G401 (cell line): ENCODE measurements around the gene MYOM3. TPM values are rescaled to one million over a fixed set of nuclear protein-coding genes. Genes with fewer than 3 reads are reported as not detected.
"Not testable (repeated sequence)": the region's sequence is repeated elsewhere in the genome, so short reads cannot be mapped to it uniquely, and the experiment has no call there.

Experiments used
- DNase-seq: peaks from one replicate; pipeline ENCODE4 v3.0.0-alpha.2; 2015; ENCODE audit warnings: low spot score
- in situ Hi-C: cut with HindIII; loops from 2 replicates; pipeline ENCODE4 v1.10.0; 2016; ENCODE audit warnings: low sequenced_read_pairs, mixed read lengths
- total RNA-seq: library from RNA; depleted of rRNA; stranded (reverse); fragments of >200 nt; shearing (Covaris generic); gene quantifications from 2 replicates; pipeline ENCODE4 v1.2.3, GENCODE V29; 2014

Gene MYOM3
- total RNA-seq, 1 experiment from 2014 or later = 0.54 TPM

DNA sequence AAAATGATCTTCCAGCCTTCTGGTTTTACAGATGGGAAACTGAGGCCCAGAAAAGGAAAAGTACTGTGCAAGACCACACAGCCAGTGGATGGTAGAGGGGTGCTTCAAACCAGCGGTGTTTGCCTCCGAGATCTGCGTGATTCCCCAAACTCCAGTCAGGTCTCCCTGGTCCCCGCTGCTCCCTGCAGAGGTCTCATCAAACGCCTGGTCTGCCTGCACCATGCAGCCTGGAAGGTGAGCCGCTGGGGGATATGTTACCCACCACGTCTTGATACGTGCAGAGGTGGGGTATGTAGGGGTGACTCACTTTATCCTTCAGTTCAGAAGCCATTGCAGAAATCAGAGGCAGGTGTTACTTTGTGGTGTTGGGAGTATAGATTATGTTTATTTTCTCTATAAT, 56.3 kb downstream of the MYOM3 start:
- in situ Hi-C loops = no loop called here
- no peak for DNase-seq

DNA sequence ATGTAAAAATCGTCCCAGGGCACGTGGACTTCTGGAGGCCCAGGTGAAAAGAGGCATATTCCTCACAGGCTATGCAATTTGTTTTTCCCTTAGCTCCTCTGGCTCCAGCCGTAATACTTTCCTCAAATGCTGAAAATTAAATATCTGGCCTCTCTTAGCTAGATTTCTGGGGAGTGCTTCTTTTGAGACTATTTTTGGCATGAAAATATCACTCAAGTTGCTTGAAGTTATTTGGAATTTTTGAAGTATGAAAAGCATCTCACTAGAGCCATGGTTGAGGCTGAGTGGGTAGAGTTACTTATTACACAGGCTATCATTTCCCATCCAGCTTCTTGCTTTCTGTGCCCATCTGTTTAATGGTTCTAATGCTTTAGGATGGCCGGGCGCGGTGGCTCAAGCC, 59.7 kb downstream of the MYOM3 start:
- in situ Hi-C loops = no loop called here
- DNase-seq = no peak

- no peak for DNase-seq
- in situ Hi-C loops = no loop called here
Observed at GRCh38 chr1:24051206-24051945, 60.6 kb downstream of the MYOM3 start.

- no peak for DNase-seq
- in situ Hi-C loops = no loop called here
Observed at GRCh38 chr1:24049733-24050132, 62.2 kb downstream of the MYOM3 start.

DNA sequence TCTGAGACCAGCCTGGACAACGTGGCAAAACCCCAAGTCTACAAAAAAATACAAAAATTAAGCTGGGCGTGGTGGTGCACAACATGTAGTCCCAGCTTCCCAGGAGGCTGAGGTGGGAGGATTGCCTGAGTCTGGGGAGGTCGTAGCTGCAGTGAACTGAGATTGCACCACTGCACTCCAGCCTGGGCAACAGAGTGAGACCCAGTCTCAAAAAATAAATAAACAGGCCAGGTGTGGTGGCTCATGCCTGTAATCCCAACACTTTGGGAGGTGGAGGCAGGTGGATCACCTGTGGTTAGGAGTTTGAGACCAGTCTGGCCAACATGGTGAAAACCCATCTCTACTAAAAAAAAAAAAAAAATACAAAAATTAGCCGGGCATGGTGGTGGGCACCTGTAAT, 63.0 kb downstream of the MYOM3 start:
- in situ Hi-C loops, DNase-seq: not testable (repeated sequence)

DNA sequence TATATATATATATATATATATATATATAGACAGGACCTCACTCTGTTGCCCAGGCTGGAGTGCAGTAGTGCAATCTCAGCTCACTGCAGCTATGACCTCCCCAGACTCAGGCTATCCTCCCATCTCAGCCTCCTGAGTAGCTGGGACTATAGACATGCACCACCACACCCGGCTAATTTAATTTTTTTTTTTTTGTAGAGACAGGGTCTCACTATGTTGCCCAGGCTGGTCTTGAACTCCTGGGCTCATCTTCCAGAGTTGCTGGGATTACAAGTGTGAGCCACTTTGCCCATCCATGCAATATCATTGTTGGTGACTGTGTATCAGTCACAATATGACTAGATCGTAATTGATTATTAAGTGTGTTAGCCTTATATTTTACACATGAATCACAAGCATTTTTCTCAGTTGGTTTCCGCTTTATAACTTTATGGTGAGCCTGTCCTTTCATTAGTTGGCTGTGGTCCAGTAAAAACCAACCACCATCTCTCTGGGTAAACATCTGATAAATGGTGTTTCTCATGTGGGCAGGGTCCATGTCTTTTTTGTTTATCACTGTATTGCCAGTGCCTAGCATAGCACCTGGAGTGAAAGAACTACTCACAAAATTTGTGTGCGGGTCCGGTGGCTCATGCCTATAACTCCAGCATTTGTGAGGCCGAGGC, 63.6 kb downstream of the MYOM3 start:
- DNase-seq = no peak

DNA sequence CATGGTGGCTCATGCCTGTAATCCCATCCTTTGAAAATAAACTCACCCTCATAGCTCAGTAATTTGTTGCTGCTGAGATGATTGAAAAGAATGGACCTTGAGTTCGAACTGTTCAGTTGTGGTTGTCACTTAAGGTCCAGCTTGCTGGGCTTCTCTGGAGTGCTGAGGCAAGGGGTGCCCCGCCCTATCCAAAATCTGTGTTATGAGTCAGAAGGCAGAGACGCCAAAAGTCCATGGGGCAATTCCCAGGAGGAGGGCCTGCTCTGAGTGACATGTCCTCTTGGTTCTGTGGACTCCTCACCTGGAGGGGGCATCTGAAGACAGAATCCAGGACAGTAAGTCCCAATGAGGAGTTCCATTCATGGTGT, 64.8 kb downstream of the MYOM3 start:
- no peak for DNase-seq
- in situ Hi-C loops = no loop called here

More for the DNA sequence above, 63.6 kb downstream of the MYOM3 start:
- in situ Hi-C loops = no loop called here

DNA sequence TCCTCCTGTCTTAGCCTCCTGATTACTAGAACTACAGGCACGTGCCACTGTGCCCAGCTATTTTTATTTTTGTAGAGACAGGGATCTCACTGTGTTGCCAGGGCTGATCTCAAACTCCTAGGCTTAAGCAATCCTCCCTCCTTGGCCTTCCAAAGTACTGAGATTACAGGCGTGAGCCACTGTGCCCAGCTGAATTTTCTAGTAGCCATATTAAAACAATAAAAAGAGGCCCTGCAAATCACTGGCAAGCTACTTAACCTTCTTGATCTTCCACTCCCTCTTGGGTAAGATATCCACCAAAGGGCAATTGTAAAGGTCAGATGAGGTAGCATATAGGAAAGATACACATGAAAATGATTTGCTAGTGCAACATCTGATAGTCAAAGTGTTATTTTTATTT, 66.2 kb downstream of the MYOM3 start:
- in situ Hi-C loops = no loop called here
- DNase-seq = no peak

DNA sequence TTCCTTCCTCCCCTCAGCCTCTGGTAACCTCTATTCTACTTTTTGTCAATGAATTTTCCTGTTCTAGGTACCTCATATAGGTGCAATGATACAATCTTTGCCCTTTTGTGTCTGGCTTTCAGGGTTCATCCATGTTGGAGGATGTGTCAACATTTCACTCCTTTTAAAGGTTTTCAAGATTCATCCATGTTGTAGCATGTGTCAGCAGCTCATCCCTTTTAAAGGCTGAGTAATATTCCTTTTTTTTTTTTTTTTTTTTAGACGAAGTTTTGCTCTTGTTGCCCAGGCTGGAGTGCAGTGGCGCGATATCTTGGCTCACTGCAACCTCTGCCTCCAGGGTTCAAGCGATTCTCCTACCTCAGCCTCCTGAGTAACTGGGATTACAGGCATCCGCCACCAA, 67.3 kb downstream of the MYOM3 start:
- in situ Hi-C loops, DNase-seq: not testable (repeated sequence)

DNA sequence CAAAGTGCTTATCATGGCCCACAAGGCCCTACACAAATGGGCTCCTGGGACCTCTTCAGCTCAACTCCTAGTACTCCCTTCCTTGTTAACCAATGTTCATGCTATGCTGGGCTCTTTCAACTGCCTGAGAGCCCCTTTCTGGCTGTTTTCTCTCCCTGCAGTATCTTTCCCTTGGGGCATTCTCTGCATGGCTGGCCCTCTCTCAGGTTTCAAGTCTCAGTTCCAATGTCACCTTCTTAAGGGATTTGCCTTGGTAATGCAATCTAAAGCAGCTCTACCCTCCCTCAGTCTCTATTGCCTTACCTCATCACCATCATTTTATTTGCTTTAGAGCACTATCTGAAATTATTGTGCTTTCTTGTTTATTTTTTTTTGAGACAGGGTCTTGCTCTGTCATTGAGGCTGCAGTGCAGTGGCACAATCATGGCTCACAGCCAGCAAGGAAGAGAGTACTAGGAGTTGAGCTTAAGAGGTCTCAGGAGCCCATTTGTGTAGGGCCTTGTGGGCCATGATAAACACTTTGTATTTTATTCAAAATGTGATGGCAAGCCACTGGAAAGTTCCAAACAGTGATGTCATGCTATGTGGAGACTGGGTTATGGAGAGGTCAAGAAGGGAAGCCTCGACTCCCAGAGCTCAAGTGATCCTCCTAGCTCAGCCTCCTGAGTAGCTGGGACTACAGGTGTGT, 68.4 kb downstream of the MYOM3 start:
- no peak for DNase-seq
- in situ Hi-C loops = no loop called here

DNA sequence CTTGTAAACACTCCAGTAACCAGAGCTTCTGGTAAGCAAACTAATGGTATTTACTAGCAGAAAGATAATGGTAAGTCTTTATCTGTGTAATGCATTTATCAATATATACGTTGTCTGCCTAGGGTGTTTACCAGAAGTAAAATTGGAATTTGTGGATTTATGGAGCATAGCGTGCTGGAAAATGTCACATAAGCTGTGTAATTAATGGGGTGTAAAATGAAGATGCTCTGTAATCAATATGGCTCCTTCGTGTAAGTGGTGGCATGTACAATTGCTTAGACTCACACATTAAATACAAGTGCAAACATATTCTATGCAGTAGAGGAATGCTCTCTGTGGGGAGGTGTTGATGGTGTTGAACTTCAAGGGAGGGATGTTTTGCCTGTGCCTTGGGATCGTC, 69.6 kb downstream of the MYOM3 start:
- in situ Hi-C loops = no loop called here
- DNase-seq = no peak

DNA sequence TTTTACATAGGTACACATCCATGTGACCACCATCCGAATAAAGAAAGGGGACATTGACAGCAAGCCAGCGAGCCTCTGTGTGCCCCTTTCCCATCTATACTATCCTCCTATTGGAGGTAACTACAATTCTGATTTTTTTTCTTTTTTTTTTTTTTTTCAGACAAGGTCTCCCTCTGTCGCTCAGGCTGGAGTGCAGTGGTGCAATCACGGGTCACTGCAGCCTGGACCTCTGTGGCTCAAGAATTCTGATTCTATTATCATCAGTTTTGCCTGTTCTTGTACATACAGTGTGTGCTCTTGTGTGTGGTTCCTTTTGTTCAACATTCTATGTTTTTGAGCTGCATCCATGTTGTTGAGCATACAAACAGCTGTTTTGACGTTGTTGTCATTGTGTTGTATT, 75.8 kb downstream of the MYOM3 start:
- no peak for DNase-seq
- in situ Hi-C loops = no loop called here

DNA sequence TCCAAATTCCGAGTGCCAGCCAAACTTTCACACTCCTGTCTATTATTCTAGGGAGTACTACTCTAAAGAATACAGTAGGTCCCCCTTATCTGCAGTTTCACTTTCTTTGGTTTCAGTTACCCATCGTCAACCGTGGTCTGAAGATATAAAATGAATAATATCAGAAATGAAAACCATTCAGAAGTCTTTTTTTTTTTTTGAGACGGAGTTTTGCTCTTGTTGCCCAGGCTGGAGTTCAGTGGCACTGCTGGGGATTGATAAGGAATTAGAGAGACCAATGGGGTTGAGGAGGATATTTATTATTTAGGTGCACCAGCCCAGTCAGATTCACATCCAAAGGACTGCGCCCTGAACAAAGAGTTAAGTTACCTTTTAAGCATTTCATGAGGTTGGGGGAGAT, 79.0 kb downstream of the MYOM3 start:
- DNase-seq = no peak
- in situ Hi-C loops = no loop called here

DNA sequence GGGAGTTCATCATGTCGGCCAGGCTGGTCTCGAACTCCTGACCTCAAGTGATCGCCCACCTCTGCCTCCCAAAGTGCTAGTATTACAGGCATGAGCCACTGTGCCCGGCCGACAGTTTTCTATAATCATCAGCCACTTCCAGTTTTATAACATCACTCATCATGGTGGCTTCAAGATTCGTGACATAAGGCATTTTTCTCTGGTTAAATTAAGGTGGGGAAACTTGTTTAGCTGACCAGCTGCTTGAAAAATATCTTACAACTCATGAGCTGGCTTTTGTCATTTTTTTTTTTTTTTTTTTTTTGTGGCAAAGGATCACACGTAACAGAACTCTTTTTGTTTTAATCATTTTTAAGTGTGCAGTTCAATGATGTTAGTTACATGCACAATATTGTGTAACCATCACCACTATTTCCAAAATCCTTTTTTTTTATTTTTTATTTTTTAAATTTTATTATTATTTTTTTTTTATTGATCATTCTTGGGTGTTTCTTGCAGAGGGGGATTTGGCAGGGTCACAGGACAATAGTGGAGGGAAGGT, 80.9 kb downstream of the MYOM3 start:
- in situ Hi-C loops, DNase-seq: not testable (repeated sequence)

DNA sequence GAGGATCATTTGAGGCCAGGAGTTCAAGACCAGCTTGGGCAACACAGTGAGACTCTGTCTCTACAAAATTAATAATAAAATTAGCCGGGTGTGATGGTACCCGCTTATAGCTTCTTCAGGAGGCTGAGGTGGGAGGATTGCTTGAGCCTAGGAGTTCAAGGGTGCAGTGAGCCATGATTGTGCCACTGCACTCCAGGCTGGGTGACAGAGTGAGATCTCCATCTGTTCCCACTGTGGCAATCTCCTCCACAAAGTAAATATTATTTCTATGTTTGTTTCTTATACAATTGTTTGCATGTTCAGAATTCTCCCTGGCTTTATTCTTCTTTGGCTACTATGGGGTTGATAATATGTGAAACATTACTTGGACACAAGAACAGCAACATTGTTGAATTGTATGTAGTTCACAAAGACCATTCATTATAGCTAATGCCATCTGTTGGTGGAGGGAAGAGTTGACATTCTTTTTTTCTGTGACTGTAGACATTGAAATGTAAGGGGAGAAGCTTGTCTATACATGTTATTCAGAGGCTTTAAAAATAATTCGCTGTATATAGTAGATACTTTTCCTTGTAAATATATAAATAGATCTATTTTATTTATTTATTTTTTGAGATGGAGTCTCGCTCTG, 84.0 kb downstream of the MYOM3 start:
- DNase-seq = peak; percentile 29
- in situ Hi-C loops = no loop called here

- DNase-seq = peak; percentile 30
- in situ Hi-C loops = no loop called here
Observed at GRCh38 chr1:24022581-24023361, 89.2 kb downstream of the MYOM3 start.

DNA sequence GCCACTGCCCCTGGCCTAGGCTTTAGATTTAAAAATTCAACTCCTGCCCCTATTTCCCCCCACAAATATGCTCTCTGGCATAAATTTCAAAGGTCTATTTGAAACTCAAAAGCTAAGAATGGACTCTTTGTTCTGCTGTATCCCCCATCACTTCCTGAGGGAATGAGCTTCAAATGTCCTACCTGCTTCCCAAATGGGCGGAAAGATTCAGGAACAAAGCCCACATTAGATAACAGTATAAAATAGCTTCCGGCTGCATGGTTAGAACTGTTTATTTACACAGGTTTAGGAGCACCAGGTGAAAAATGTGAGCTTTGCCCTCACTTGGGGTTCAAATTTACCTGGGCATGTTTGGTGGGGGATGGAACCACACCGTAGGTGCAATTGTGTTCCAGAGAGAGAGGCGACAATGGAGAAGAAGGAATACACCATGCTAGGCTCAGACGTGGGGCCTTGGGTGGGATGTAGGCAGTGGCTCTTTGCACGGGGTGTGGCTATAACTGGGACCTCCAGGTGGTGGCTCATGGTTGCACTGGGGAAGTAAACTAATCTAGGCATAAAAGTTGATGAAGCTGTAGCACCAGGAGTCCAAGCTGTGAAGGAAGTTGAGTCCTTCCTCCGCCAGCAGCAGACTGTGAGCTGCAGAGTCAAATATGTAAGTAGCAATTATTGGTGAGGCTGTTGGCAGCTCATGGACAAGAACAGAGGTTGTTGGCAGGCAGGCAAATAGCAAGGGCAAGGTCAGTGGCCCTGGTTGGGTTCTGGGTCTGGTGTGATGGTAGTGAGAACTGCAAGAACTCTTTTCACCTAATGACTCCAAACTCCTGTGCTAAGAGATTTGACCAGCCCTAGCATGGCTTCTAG, 90.3 kb downstream of the MYOM3 start:
- no peak for DNase-seq
- in situ Hi-C loops = no loop called here

GRCh38 chr1:24020470-24020869, 91.5 kb downstream of the MYOM3 start:
- in situ Hi-C loops = no loop called here
- no peak for DNase-seq
